Trophoblast cell (in vitro differentiated cells and primary cell): Measurements from ENCODE around the gene PRC1.

Experiments
- DNase-seq, 2 donors: peaks; one replicate each; pipeline ENCODE4 v3.0.0-alpha.2; 2016
- H2AFZ ChIP-seq: 2 replicates; pipeline ENCODE4 v1.6.1; 2013; ENCODE audit warnings: low read length, moderate library complexity, mild to moderate bottlenecking; ENCODE audit not compliant: insufficient read depth, poor library complexity
- H2AK5ac ChIP-seq: 2 replicates; pipeline ENCODE4 v1.6.1; 2013; ENCODE audit warnings: mild to moderate bottlenecking, low read length
- H2BK120ac ChIP-seq: 2 replicates; pipeline ENCODE4 v1.6.1; 2013; ENCODE audit warnings: low read length, mild to moderate bottlenecking, moderate library complexity; ENCODE audit not compliant: insufficient read depth, poor library complexity
- H2BK12ac ChIP-seq: 2 replicates; pipeline ENCODE4 v1.6.1; 2013; ENCODE audit warnings: mild to moderate bottlenecking, low read length, moderate library complexity
- H2BK5ac ChIP-seq: 2 replicates; pipeline ENCODE4 v1.6.1; 2013; ENCODE audit warnings: low read length, low read depth, moderate library complexity, mild to moderate bottlenecking; ENCODE audit not compliant: poor library complexity
- H3K14ac ChIP-seq: 2 replicates; pipeline ENCODE4 v1.6.1; 2013; ENCODE audit warnings: mild to moderate bottlenecking, low read length
- H3K18ac ChIP-seq: 2 replicates; pipeline ENCODE4 v1.6.1; 2013; ENCODE audit warnings: mild to moderate bottlenecking, low read length
- H3K23ac ChIP-seq: 2 replicates; pipeline ENCODE4 v1.6.1; 2013; ENCODE audit warnings: low read length
- H3K27ac ChIP-seq: 2 replicates; pipeline ENCODE4 v1.5.1; 2013; ENCODE audit warnings: low read depth, mild to moderate bottlenecking, inconsistent platforms, low read length, moderate library complexity
- H3K27me3 ChIP-seq: 2 replicates; pipeline ENCODE4 v1.6.1; 2013; ENCODE audit warnings: inconsistent platforms, mild to moderate bottlenecking, low read length, moderate library complexity; ENCODE audit not compliant: insufficient read depth
- H3K36me3 ChIP-seq, 2 experiments: 1 replicate in 1 of 2; 2 replicates in 1 of 2; pipeline ENCODE4 v1.6.1; 2013; ENCODE audit warnings: low read length in 2 of 2, mild to moderate bottlenecking in 2 of 2, moderate library complexity in 1 of 2; ENCODE audit not compliant: insufficient read depth in 2 of 2, control insufficient read depth in 1 of 2
- H3K4ac ChIP-seq: 2 replicates; pipeline ENCODE4 v1.6.1; 2013; ENCODE audit warnings: low read depth, mild to moderate bottlenecking, low read length, moderate library complexity
- H3K4me1 ChIP-seq, 2 experiments: 1 replicate in 1 of 2; 2 replicates in 1 of 2; pipeline ENCODE4 v1.6.1; 2013; ENCODE audit warnings: low read length in 2 of 2, mild to moderate bottlenecking in 2 of 2, moderate library complexity in 1 of 2; ENCODE audit not compliant: insufficient read depth in 2 of 2, control insufficient read depth in 1 of 2
- H3K4me2 ChIP-seq: 2 replicates; pipeline ENCODE4 v1.6.1; 2013; ENCODE audit warnings: inconsistent platforms, mild to moderate bottlenecking, low read length, moderate library complexity
- H3K4me3 ChIP-seq: 2 replicates; pipeline ENCODE4 v1.5.1; 2013; ENCODE audit warnings: mild to moderate bottlenecking, low read depth, low read length, inconsistent platforms
- H3K79me1 ChIP-seq: one replicate; pipeline ENCODE4 v1.6.1; 2013; ENCODE audit warnings: low read length
- H3K79me2 ChIP-seq: 2 replicates; pipeline ENCODE4 v1.6.1; 2013; ENCODE audit warnings: low read length, mild to moderate bottlenecking; ENCODE audit not compliant: control insufficient read depth, insufficient read depth, poor library complexity
- H3K9ac ChIP-seq: 2 replicates; pipeline ENCODE4 v1.6.1; 2013; ENCODE audit warnings: mild to moderate bottlenecking, low read length
- H3K9me3 ChIP-seq: 2 replicates; pipeline ENCODE4 v1.6.1; 2013; ENCODE audit warnings: low read depth, mild to moderate bottlenecking, control low read depth, inconsistent platforms, low read length; ENCODE audit not compliant: insufficient read depth
- H4K12ac ChIP-seq: 2 replicates; pipeline ENCODE4 v1.6.1; 2013; ENCODE audit warnings: low read depth, mild to moderate bottlenecking, low read length, moderate library complexity
- H4K8ac ChIP-seq: 2 replicates; pipeline ENCODE4 v1.6.1; 2013; ENCODE audit warnings: low read depth, mild to moderate bottlenecking, low read length, moderate library complexity
- H4K91ac ChIP-seq: one replicate; pipeline ENCODE4 v1.6.1; 2013; ENCODE audit warnings: low read depth, mild to moderate bottlenecking, low read length, moderate library complexity
- WGBS: extraction: QIAGEN DNeasy Blood & Tissue Kit; methylation state at CpG from one replicate; pipeline ENCODE4 v1.1.7; 2013; ENCODE audit warnings: missing lambda C conversion rate; ENCODE audit not compliant: insufficient read length, insufficient coverage; ENCODE audit errors: extremely low coverage; 5-methylcytosine and 5-hydroxymethylcytosine counted together

The PRC1 gene

DNA sequence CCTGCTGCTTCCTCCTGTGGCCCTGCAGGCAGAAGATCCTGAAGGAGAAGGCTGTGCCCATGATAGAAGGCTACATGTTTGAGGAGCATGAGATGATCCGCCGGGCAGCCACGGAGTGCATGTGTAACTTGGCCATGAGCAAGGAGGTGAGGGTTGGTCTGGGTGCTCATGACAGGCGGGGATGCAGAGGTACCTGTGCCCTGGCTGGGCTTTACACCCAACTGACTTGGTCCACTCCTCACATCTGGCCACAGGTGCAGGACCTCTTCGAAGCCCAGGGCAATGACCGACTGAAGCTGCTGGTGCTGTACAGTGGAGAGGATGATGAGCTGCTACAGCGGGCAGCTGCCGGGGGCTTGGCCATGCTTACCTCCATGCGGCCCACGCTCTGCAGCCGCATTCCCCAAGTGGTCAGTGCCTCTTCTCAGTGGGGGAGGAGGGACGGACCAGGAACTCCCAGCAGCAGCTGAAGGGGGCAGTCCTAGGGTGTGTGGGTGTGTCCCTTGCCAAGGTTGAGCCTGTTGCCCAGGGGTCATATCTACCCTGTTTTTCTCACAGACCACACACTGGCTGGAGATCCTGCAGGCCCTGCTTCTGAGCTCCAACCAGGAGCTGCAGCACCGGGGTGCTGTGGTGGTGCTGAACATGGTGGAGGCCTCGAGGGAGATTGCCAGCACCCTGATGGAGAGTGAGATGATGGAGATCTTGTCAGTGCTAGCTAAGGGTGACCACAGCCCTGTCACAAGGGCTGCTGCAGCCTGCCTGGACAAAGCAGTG is 41.2 kb downstream of the PRC1 start:
- Histone ChIP-seq H2BK120ac (no peak overlapping the region), H3K23ac (no peak overlapping the region), H2AFZ (no peak overlapping the region), H3K27ac (no peak overlapping the region), H3K79me2 (peaks cover 5% of the 10 kb centered on the region), H2BK5ac (no peak overlapping the region), H3K79me1 (peaks cover 7% of the 10 kb centered on the region), H3K4me3 (no peak overlapping the region), H3K18ac (no peak overlapping the region), H3K9me3 (peaks cover 2% of the 10 kb centered on the region), H3K4me2 (no peak overlapping the region), H4K8ac (no peak overlapping the region), H3K27me3 (no peaks in the 10 kb centered on the region), H3K36me3 (peaks cover 42 to 59% of the 10 kb centered on the region in 2 experiments), H3K9ac (no peak overlapping the region), H4K12ac (no peak overlapping the region), H3K14ac (no peak overlapping the region), H2AK5ac (no peak overlapping the region), H4K91ac (no peak overlapping the region), H3K4me1 (peaks cover 8 to 9% of the 10 kb centered on the region in 2 experiments), H3K4ac (no peak overlapping the region), H2BK12ac (no peak overlapping the region)
- WGBS: no CpG with 5 or more reads among the region's 14 CpGs
- DNase-seq: no peak

GRCh38 chr15:90950676-90951075 is 43.7 kb downstream of the PRC1 start:
- Histone ChIP-seq H3K9ac (no peak overlapping the region), H4K8ac (no peak overlapping the region), H3K4me1 (no peaks in the 10 kb centered on the region), H3K23ac (no peak overlapping the region), H2AFZ (no peak overlapping the region), H3K36me3 (peaks cover 62 to 77% of the 10 kb centered on the region in 2 experiments), H3K14ac (no peak overlapping the region), H3K9me3 (peaks cover 2% of the 10 kb centered on the region), H3K18ac (no peak overlapping the region), H3K79me2 (peaks cover 3% of the 10 kb centered on the region), H3K4me2 (no peak overlapping the region), H2BK120ac (no peak overlapping the region), H3K27me3 (no peaks in the 10 kb centered on the region), H4K12ac (no peak overlapping the region), H2BK12ac (no peak overlapping the region), H2AK5ac (no peak overlapping the region), H2BK5ac (no peak overlapping the region), H3K79me1 (peaks cover 4% of the 10 kb centered on the region), H4K91ac (no peak overlapping the region), H3K4me3 (no peak overlapping the region), H3K27ac (no peak overlapping the region), H3K4ac (no peak overlapping the region)
- no peak for DNase-seq
- no CpG with 5 or more reads among the region's 6 CpGs for WGBS

DNA sequence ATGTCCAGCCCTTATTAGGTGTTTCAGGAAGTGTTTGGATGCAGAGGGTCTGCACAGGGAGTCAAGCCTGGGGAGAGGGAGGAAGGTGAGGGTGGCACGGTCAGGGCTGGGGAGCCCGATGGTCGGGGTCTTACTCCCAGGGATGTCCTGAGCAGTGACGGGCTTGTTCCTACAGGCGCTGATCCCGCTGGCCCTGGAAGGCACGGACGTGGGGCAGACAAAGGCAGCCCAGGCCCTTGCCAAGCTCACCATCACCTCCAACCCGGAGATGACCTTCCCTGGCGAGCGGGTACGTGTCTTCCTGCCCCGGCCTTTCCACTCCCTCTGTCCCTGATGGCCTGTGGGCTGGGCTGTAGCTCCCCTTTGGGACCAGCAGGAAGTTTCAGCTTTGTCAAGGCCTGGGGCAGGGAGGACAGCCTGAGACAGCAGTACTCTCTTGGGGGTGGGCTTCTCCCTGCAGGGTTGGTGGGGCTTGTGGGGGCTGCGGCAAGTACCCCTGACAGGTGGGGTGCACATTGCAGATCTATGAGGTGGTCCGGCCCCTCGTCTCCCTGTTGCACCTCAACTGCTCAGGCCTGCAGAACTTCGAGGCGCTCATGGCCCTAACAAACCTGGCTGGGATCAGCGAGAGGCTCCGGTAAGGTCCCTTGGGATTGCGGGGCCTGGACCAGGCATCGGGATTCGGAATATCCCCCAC is 44.2 kb downstream of the PRC1 start:
- H3K9ac ChIP-seq: no peak overlapping the region
- WGBS: no CpG with 5 or more reads among the region's 23 CpGs
- H2BK120ac ChIP-seq: no peak overlapping the region
- no peak overlapping the region for H3K27ac ChIP-seq
- H3K18ac ChIP-seq: no peak overlapping the region
- H3K14ac ChIP-seq: no peak overlapping the region
- no peak overlapping the region for H4K91ac ChIP-seq
- H3K23ac ChIP-seq: no peak overlapping the region
- no peak overlapping the region for H3K4me2 ChIP-seq
- no peaks in the 10 kb centered on the region for H3K4me1 ChIP-seq
- H2BK12ac ChIP-seq: no peak overlapping the region
- H3K36me3 ChIP-seq: peaks cover 64 to 78% of the 10 kb centered on the region in 2 experiments
- H3K9me3 ChIP-seq: peaks cover 2% of the 10 kb centered on the region
- no peak overlapping the region for H2AK5ac ChIP-seq
- no peak overlapping the region for H2BK5ac ChIP-seq
- H4K8ac ChIP-seq: no peak overlapping the region
- H3K27me3 ChIP-seq: no peaks in the 10 kb centered on the region
- DNase-seq: no peak
- no peak overlapping the region for H3K4ac ChIP-seq
- H4K12ac ChIP-seq: no peak overlapping the region
- H3K79me2 ChIP-seq: peaks cover 3% of the 10 kb centered on the region
- no peak overlapping the region for H3K4me3 ChIP-seq
- peaks cover 4% of the 10 kb centered on the region for H3K79me1 ChIP-seq
- H2AFZ ChIP-seq: no peak overlapping the region

DNA sequence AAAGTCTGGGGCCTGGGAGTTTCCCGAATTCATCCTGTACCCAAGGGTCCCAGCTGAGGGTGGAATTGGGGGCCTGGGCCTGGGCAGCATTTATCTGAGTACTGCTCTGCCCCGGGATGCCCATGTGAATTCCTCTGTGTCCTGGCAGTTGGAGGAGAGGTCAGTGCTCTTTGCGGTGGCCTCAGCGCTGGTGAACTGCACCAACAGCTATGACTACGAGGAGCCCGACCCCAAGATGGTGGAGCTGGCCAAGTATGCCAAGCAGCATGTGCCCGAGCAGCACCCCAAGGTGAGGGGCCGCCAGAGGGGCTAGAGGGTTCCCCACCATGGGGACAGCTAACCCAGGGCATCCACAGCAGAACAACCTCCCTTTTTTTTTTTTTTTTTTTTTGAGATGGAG is 45.8 kb downstream of the PRC1 start:
- Histone ChIP-seq H3K27ac (no peak overlapping the region), H2BK12ac (no peak overlapping the region)
- WGBS: no CpG with 5 or more reads among the region's 8 CpGs

More for the DNA sequence above, 45.8 kb downstream of the PRC1 start:
- no peaks in the 10 kb centered on the region for H3K79me2 ChIP-seq
- H3K4ac ChIP-seq: no peak overlapping the region
- H3K4me2 ChIP-seq: no peak overlapping the region
- H4K91ac ChIP-seq: no peak overlapping the region
- no peak overlapping the region for H2BK120ac ChIP-seq
- no peak overlapping the region for H2BK5ac ChIP-seq
- H3K9me3 ChIP-seq: peaks cover 2% of the 10 kb centered on the region
- DNase-seq: no peak
- no peak overlapping the region for H2AFZ ChIP-seq
- no peaks in the 10 kb centered on the region for H3K4me1 ChIP-seq
- H3K36me3 ChIP-seq: peaks cover 73 to 85% of the 10 kb centered on the region in 2 experiments
- H3K79me1 ChIP-seq: no peaks in the 10 kb centered on the region
- no peaks in the 10 kb centered on the region for H3K27me3 ChIP-seq
- no peak overlapping the region for H4K12ac ChIP-seq
- no peak overlapping the region for H2AK5ac ChIP-seq
- H3K14ac ChIP-seq: no peak overlapping the region
- H4K8ac ChIP-seq: no peak overlapping the region
- H3K23ac ChIP-seq: no peak overlapping the region
- no peak overlapping the region for H3K4me3 ChIP-seq
- H3K9ac ChIP-seq: no peak overlapping the region
- no peak overlapping the region for H3K18ac ChIP-seq
